WI38 (cell line): ENCODE results near the gene C12orf75.

Experiments used
- H3K4me3 ChIP-seq: 2 replicates; pipeline ENCODE4 v1.5.1; 2011; ENCODE audit warnings: low read depth, mild to moderate bottlenecking, control low read depth, low read length
- CTCF ChIP-seq: IDR thresholded peaks from 2 replicates; pipeline ENCODE4 v1.5.1; 2012; ENCODE audit warnings: low read depth, mild to moderate bottlenecking, control low read depth, low read length

Gene C12orf75

GRCh38 chr12:105363890-105364289 lies 33.4 kb downstream of the C12orf75 start:
- no peak overlapping the region for H3K4me3 ChIP-seq
- no peak for TF ChIP-seq CTCF

- H3K4me3 ChIP-seq: no peak overlapping the region
- no peak for TF ChIP-seq CTCF
These were observed 34.7 kb downstream of the C12orf75 start for GRCh38 chr12:105365231-105365630.

- TF ChIP-seq CTCF: no peak
- no peak overlapping the region for H3K4me3 ChIP-seq
These were observed 37.7 kb downstream of the C12orf75 start for GRCh38 chr12:105368047-105368646.

DNA sequence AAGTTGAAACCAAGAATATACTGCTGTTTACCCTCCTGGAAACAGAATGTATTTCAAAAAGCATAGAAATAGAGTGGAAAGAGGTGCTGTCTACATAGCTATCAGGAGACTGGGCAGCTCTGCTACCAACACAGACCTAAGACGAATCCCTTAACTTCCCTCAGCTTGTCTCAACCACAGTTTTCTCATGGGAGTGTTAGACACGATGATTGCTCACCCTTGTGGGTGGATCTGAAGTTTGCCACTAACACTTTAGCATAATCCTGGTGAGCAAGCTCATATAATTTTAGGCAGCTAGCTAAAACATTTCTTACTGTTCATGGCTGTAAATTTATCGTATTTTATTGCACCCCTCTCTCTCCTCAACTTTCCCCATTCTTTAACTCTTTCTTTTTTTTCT lies 38.5 kb downstream of the C12orf75 start:
- H3K4me3 ChIP-seq: no peak overlapping the region
- no peak for TF ChIP-seq CTCF

- H3K4me3 ChIP-seq: no peak overlapping the region
- TF ChIP-seq CTCF: no peak
These were observed 43.8 kb downstream of the C12orf75 start for GRCh38 chr12:105374303-105374702.

- H3K4me3 ChIP-seq: no peak overlapping the region
- TF ChIP-seq CTCF: no peak
These were observed 46.6 kb downstream of the C12orf75 start for GRCh38 chr12:105377077-105377476.

- no peak for TF ChIP-seq CTCF
- H3K4me3 ChIP-seq: no peak overlapping the region
These were observed 48.4 kb downstream of the C12orf75 start for GRCh38 chr12:105378911-105379310.
